Measurements from ENCODE around the gene MCEE. TPM values are rescaled to one million over a fixed set of nuclear protein-coding genes. Genes with fewer than 3 reads are reported as not detected.

Gene MCEE
- total and polyA plus RNA-seq, 2 donors (not counting 3 experiments of a cell fraction or from before 2014, with no cell fraction given) = 4.0 to 9.9 TPM

DNA sequence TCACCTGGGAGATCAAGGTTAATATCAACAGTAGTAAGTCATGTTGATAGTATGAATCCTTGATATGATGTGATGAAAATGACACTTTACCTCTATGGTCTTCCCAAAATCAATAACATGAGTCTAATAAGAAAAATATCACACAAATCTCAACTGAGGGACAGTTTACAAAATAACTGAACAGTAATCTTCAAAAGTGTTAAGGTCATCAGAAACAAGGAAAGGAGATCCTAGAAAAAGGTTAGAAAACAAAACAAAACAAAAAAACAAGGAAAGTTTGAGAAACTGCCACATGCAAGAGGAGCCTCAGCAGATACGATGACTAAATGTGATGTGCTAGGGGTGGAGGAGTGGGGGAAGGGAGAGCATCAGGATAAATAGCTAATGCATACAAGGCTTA is 16.2 kb downstream of the MCEE start:
- no peak overlapping the region for H3K4me2 ChIP-seq (ENCODE audit: insufficient read depth, low read length)
- H3K27ac ChIP-seq (ENCODE audit: insufficient read depth, low read depth, low read length) = no peak overlapping the region
- no peaks in the 10 kb centered on the region for H3K9me3 ChIP-seq (replicated peaks; ENCODE audit: control insufficient read depth, insufficient read depth, low read length)
- no peak overlapping the region for H2AFZ ChIP-seq (ENCODE audit: low read depth, low read length)
- TF ChIP-seq GATA2 (IDR thresholded peaks at IDR 0.05; ENCODE audit: insufficient read depth, insufficient read length, low read depth, low read length) (no peak), JUN (IDR thresholded peaks at IDR 0.05; ENCODE audit: borderline replicate concordance, insufficient read depth, insufficient read length, low read depth) (no peak), POLR2A (IDR thresholded peaks at IDR 0.05; ENCODE audit: low read depth, low read length) (no peak), POLR2AphosphoS5 (IDR thresholded peaks at IDR 0.05; ENCODE audit: insufficient read depth, low read depth, low read length) (no peak), MYC (IDR thresholded peaks at IDR 0.05; ENCODE audit: low read depth, low read length) (no peak), FOS (IDR thresholded peaks at IDR 0.05; ENCODE audit: borderline replicate concordance, insufficient read depth, low read length) (no peak), EZH2 (IDR thresholded peaks at IDR 0.05; ENCODE audit: borderline replicate concordance, low read depth, low read length, severe bottlenecking) (no peak)
- TF ChIP-seq, protein P1, sequence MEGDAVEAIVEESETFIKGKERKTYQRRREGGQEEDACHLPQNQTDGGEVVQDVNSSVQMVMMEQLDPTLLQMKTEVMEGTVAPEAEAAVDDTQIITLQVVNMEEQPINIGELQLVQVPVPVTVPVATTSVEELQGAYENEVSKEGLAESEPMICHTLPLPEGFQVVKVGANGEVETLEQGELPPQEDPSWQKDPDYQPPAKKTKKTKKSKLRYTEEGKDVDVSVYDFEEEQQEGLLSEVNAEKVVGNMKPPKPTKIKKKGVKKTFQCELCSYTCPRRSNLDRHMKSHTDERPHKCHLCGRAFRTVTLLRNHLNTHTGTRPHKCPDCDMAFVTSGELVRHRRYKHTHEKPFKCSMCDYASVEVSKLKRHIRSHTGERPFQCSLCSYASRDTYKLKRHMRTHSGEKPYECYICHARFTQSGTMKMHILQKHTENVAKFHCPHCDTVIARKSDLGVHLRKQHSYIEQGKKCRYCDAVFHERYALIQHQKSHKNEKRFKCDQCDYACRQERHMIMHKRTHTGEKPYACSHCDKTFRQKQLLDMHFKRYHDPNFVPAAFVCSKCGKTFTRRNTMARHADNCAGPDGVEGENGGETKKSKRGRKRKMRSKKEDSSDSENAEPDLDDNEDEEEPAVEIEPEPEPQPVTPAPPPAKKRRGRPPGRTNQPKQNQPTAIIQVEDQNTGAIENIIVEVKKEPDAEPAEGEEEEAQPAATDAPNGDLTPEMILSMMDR (IDR thresholded peaks at IDR 0.05; ENCODE audit: extremely low read depth in 1 of 2, insufficient read depth in 1 of 2, low read depth in 1 of 2, low read length in 2 of 2) = no peak
- TF ChIP-seq, protein P2, sequence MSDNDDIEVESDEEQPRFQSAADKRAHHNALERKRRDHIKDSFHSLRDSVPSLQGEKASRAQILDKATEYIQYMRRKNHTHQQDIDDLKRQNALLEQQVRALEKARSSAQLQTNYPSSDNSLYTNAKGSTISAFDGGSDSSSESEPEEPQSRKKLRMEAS (IDR thresholded peaks at IDR 0.05; ENCODE audit: insufficient read depth, insufficient read length) = no peak
- ChIA-PET CTCF (interaction anchor here (1.4 to 1.6 kb wide), 2 partner anchors 13 to 17 kb away, joined by 3 to 8 read pairs; no protein-coding TSS in a partner anchor), POLR2A (no interaction called here)
- H3K9me1 ChIP-seq (replicated peaks; ENCODE audit: control insufficient read depth, extremely low read depth, insufficient read depth, low read length) = no peaks in the 10 kb centered on the region
- no peak for DNase-seq (ENCODE audit: low read depth, low spot score)
- H3K4me3 ChIP-seq (replicated peaks in 1 of 3; ENCODE audit: insufficient read depth in 1 of 3, low read depth in 1 of 3, low read length in 3 of 3) = no peak overlapping the region
- no TSS peak for BruUV-seq (replicated peaks)
- H4K20me1 ChIP-seq (replicated peaks; ENCODE audit: control insufficient read depth, extremely low read depth, insufficient read depth, low read length) = no peaks in the 10 kb centered on the region
- H3K79me2 ChIP-seq (ENCODE audit: control insufficient read depth, insufficient read depth, low read length) = no peaks in the 10 kb centered on the region
- no peak for FAIRE-seq
- H3K36me3 ChIP-seq (ENCODE audit: control insufficient read depth in 2 of 2, extremely low read depth in 1 of 2, insufficient read depth in 2 of 2, low read length in 2 of 2) = peaks cover 0 to 2% of the 10 kb centered on the region in 2 experiments
- intact Hi-C loops (cut with micrococcal nuclease) = no loop called here
- H3K9ac ChIP-seq (replicated peaks; ENCODE audit: extremely low read depth, insufficient read depth, low read length) = no peak overlapping the region
- no peaks in the 10 kb centered on the region for H3K27me3 ChIP-seq (ENCODE audit: control insufficient read depth in 2 of 2, insufficient read depth in 2 of 2, low read length in 2 of 2)
- H3K4me1 ChIP-seq (ENCODE audit: control insufficient read depth, extremely low read depth, insufficient read depth, low read length) = no peaks in the 10 kb centered on the region
- dilution Hi-C loops (cut with MboI; ENCODE audit: extremely low pct_ligation_motif_present, low sequenced_read_pairs) = no loop called here
